Kidney epithelial cell (primary cell): ENCODE results near the gene SHISA7. TPM values are rescaled to one million over a fixed set of nuclear protein-coding genes. Genes with fewer than 3 reads are reported as not detected.

ENCODE experiments used
- DNase-seq: peaks from one replicate; pipeline ENCODE4 v3.0.0-alpha.2; 2010; ENCODE audit warnings: low read depth
- H3K27me3 ChIP-seq: 2 replicates; pipeline ENCODE4 v1.6.0; 2011; ENCODE audit warnings: low read length; ENCODE audit not compliant: control insufficient read depth, insufficient read depth
- H3K36me3 ChIP-seq: 2 replicates; pipeline ENCODE4 v1.5.1; 2011; ENCODE audit warnings: low read length; ENCODE audit not compliant: control insufficient read depth, insufficient read depth
- H3K4me3 ChIP-seq: 2 replicates; pipeline ENCODE4 v1.5.1; 2011; ENCODE audit warnings: low read depth, mild to moderate bottlenecking, control low read depth, low read length
- total RNA-seq: library from RNA; depleted of rRNA; stranded (reverse); fragments of >200 nt; gene quantifications from 2 replicates; pipeline ENCODE4 v1.2.3, GENCODE V29; 2015
- TF ChIP-seq, protein P1 (sequence below): IDR thresholded peaks from 2 replicates; pipeline ENCODE4 v1.5.1; 2011; ENCODE audit warnings: mild to moderate bottlenecking, moderate library complexity, low read length, control low read depth, inconsistent platforms; ENCODE audit not compliant: insufficient read depth, poor library complexity, severe bottlenecking

Gene SHISA7
- total RNA-seq, 1 donor from 2014 or later = not detected

- TF ChIP-seq, protein P1, sequence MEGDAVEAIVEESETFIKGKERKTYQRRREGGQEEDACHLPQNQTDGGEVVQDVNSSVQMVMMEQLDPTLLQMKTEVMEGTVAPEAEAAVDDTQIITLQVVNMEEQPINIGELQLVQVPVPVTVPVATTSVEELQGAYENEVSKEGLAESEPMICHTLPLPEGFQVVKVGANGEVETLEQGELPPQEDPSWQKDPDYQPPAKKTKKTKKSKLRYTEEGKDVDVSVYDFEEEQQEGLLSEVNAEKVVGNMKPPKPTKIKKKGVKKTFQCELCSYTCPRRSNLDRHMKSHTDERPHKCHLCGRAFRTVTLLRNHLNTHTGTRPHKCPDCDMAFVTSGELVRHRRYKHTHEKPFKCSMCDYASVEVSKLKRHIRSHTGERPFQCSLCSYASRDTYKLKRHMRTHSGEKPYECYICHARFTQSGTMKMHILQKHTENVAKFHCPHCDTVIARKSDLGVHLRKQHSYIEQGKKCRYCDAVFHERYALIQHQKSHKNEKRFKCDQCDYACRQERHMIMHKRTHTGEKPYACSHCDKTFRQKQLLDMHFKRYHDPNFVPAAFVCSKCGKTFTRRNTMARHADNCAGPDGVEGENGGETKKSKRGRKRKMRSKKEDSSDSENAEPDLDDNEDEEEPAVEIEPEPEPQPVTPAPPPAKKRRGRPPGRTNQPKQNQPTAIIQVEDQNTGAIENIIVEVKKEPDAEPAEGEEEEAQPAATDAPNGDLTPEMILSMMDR = no peak
- Histone ChIP-seq H3K36me3 (no peaks in the 10 kb centered on the region), H3K27me3 (peaks cover 8% of the 10 kb centered on the region), H3K4me3 (no peak overlapping the region)
- DNase-seq = no peak
Observed at GRCh38 chr19:55464039-55464661, 21.1 kb upstream of the SHISA7 start.

GRCh38 chr19:55463583-55464031 is 20.5 kb upstream of the SHISA7 start:
- peaks cover 8% of the 10 kb centered on the region for H3K27me3 ChIP-seq
- no peaks in the 10 kb centered on the region for H3K36me3 ChIP-seq
- no peak overlapping the region for H3K4me3 ChIP-seq
- DNase-seq = no peak
- TF ChIP-seq, protein P1 = no peak

GRCh38 chr19:55462722-55463121 is 19.6 kb upstream of the SHISA7 start:
- DNase-seq = no peak
- TF ChIP-seq, protein P1 = no peak
- Histone ChIP-seq H3K36me3 (no peaks in the 10 kb centered on the region), H3K4me3 (no peak overlapping the region), H3K27me3 (peaks cover 8% of the 10 kb centered on the region)

- TF ChIP-seq, protein P1 = no peak
- DNase-seq = no peak
- H3K27me3 ChIP-seq = peaks cover 8% of the 10 kb centered on the region
Observed at GRCh38 chr19:55461974-55462626, 19.0 kb upstream of the SHISA7 start.

GRCh38 chr19:55461259-55461973 is 18.3 kb upstream of the SHISA7 start, which contains the start of gene ISOC2:
TSS of gene ISOC2 (minus strand) at chr19:55461642. CDS start at chr19:55456486, 5,156 bp downstream.
- DNase-seq = peak; percentile 95
- no peaks in the 10 kb centered on the region for H3K36me3 ChIP-seq
- peaks cover 8% of the 10 kb centered on the region for H3K27me3 ChIP-seq
- H3K4me3 ChIP-seq = peak within 1 kb of the TSS; percentile 80
- TF ChIP-seq, protein P1 = no peak

More at GRCh38 chr19:55461974-55462626, 19.0 kb upstream of the SHISA7 start:
- no peaks in the 10 kb centered on the region for H3K36me3 ChIP-seq
- peak overlapping the region; percentile 64 for H3K4me3 ChIP-seq
